HL-60/S4 treated with retinoic acid at 250 ng/mL for 4 days and 3 days (cell line): ENCODE data around the gene WASHC4.

ENCODE experiments used
- in situ Hi-C: fragments of 300-500 bp; cut with MboI; formaldehyde crosslinking; loops from 2 replicates; pipeline ENCODE4 v1.7.0; 2022; ENCODE audit warnings: low sequenced_read_pairs

WASHC4 gene

GRCh38 chr12:105107494-105108371 is at the start of gene WASHC4:
TSS of gene WASHC4 (plus strand) at chr12:105107731. CDS start at chr12:105107801, 70 bp downstream.
- in situ Hi-C loops: no loop called here

GRCh38 chr12:105060715-105061378 is 46.7 kb upstream of the WASHC4 start:
- in situ Hi-C loops: loop anchor here (25.0 kb wide), 1 partner anchor 849 kb away; the partner anchor contains the start of gene TXNRD1

- in situ Hi-C loops: loop anchor here (25.0 kb wide), 1 partner anchor 852 kb away; the partner anchor contains the start of gene TXNRD1
Measured at GRCh38 chr12:105064564-105065178, 42.9 kb upstream of the WASHC4 start.

GRCh38 chr12:105067511-105068031 is 40.0 kb upstream of the WASHC4 start:
- in situ Hi-C loops: loop anchor here (25.0 kb wide), 1 partner anchor 855 kb away; the partner anchor contains the start of gene TXNRD1

- in situ Hi-C loops: loop anchor here (25.0 kb wide), 1 partner anchor 858 kb away; the partner anchor contains the start of gene TXNRD1
Measured at GRCh38 chr12:105069936-105070702, 37.4 kb upstream of the WASHC4 start.

GRCh38 chr12:105071981-105072380 is 35.5 kb upstream of the WASHC4 start:
- in situ Hi-C loops: loop anchor here (25.0 kb wide), 1 partner anchor 860 kb away; the partner anchor contains the start of gene TXNRD1

- in situ Hi-C loops: loop anchor here (25.0 kb wide), 1 partner anchor 861 kb away; the partner anchor contains the start of gene TXNRD1
Measured at GRCh38 chr12:105072888-105073488, 34.5 kb upstream of the WASHC4 start.

GRCh38 chr12:105076098-105076497 is 31.4 kb upstream of the WASHC4 start:
- in situ Hi-C loops: no loop called here

- in situ Hi-C loops: no loop called here
Measured at GRCh38 chr12:105076913-105077312, 30.6 kb upstream of the WASHC4 start.

- in situ Hi-C loops: no loop called here
Measured at GRCh38 chr12:105077435-105077834, 30.1 kb upstream of the WASHC4 start.

- in situ Hi-C loops: no loop called here
Measured at GRCh38 chr12:105078712-105079570, 28.6 kb upstream of the WASHC4 start.

- in situ Hi-C loops: no loop called here
Measured at GRCh38 chr12:105083031-105083430, 24.5 kb upstream of the WASHC4 start.

GRCh38 chr12:105083551-105084105 is 23.9 kb upstream of the WASHC4 start:
- in situ Hi-C loops: no loop called here

- in situ Hi-C loops: no loop called here
Measured at GRCh38 chr12:105084251-105085250, 23.0 kb upstream of the WASHC4 start, which contains the start of gene ALDH1L2. TSS of gene ALDH1L2 (minus strand) at chr12:105084458. CDS start at chr12:105084436, 22 bp downstream.

GRCh38 chr12:105085501-105085900 is 22.0 kb upstream of the WASHC4 start:
- in situ Hi-C loops: no loop called here

GRCh38 chr12:105089817-105090216 is 17.7 kb upstream of the WASHC4 start:
- in situ Hi-C loops: no loop called here

GRCh38 chr12:105090361-105090760 is 17.2 kb upstream of the WASHC4 start:
- in situ Hi-C loops: no loop called here
